K562 (cell line): ENCODE measurements around the gene DCAF16. TPM values are rescaled to one million over a fixed set of nuclear protein-coding genes. Genes with fewer than 3 reads are reported as not detected.

Source experiments
- ATAC-seq: fragments of 200-7000 bp; cut with Tn5 transposase; 3 replicates; pipeline ENCODE4 v1.9.1; 2020; ENCODE audit warnings: moderate library complexity
- BruUV-seq: library from RNA; stranded (reverse); fragments of 400-500 nt; replicated peaks from 2 replicates; lab custom pipeline; 2021; lab: Mats Ljungman, UMichigan
- CTCF ChIA-PET: fragments of 300-600 bp; formaldehyde crosslinking; extraction: SDS; loops from one replicate; lab custom pipeline; 2021; ENCODE audit warnings: low intra/inter-chr PET ratio; lab: Yijun Ruan, JAX
- POLR2A ChIA-PET: fragments of 300-600, 350-650 bp; sonication (Branson Sonifier 250); formaldehyde crosslinking; extraction: SDS; loops from one replicate; lab custom pipeline; 2021; ENCODE audit warnings: antibody characterized with exemption, inconsistent platforms; lab: Yijun Ruan, JAX
- DNase-seq, 4 experiments: peaks; one replicate each; pipeline versions ENCODE4 v3.0.0 to v3.0.0-alpha.2; 2011 to 2018; ENCODE audit warnings: low spot score in 3 of 4, mixed read lengths in 3 of 4; ENCODE audit errors: extremely low read depth in 1 of 4
- FAIRE-seq: peaks from 2 replicates; lab custom pipeline; 2011; peaks lifted over from hg19 to GRCh38; lab: Jason Lieb, UNC
- H2AFZ ChIP-seq: 2 replicates; pipeline ENCODE4 v1.6.0; 2011; ENCODE audit warnings: low read depth, low read length, control low read depth, inconsistent platforms
- H3K27ac ChIP-seq: fragments of 200-600 bp; 3 replicates; pipeline ENCODE4 v1.8.0; 2011; ENCODE audit warnings: low read depth, mild to moderate bottlenecking, control low read depth, inconsistent platforms, low read length, moderate library complexity, mixed read lengths; ENCODE audit errors: extremely low read depth
- H3K27me3 ChIP-seq, 2 experiments: fragments of 300-600 bp in 1 of 2; 2 replicates in 1 of 2; 3 replicates in 1 of 2; pipeline versions ENCODE4 v1.6.0 to v1.8.0; 2011; ENCODE audit warnings: inconsistent platforms in 2 of 2, low read length in 2 of 2, mild to moderate bottlenecking in 1 of 2, mixed read lengths in 1 of 2, moderate library complexity in 1 of 2; ENCODE audit not compliant: control insufficient read depth in 2 of 2, insufficient read depth in 2 of 2
- H3K36me3 ChIP-seq: fragments of 300-600 bp; 3 replicates; pipeline ENCODE4 v1.8.0; 2011; ENCODE audit warnings: mild to moderate bottlenecking, low read length, inconsistent platforms; ENCODE audit not compliant: control insufficient read depth, insufficient read depth
- H3K4me1 ChIP-seq, 2 experiments: fragments of 200-600 bp in 1 of 2; replicated peaks in 1 of 2; 2 replicates in 1 of 2; 3 replicates in 1 of 2; pipeline versions ENCODE4 v1.5.1 to v1.8.0; 2011; ENCODE audit warnings: inconsistent platforms in 2 of 2, low read length in 2 of 2, mild to moderate bottlenecking in 1 of 2, mixed read lengths in 1 of 2, moderate library complexity in 1 of 2; ENCODE audit not compliant: control insufficient read depth in 2 of 2, insufficient read depth in 2 of 2
- H3K4me2 ChIP-seq: 2 replicates; pipeline ENCODE4 v1.6.1; 2011; ENCODE audit warnings: low read length, control low read depth, inconsistent platforms, mixed read lengths; ENCODE audit not compliant: insufficient read depth
- H3K4me3 ChIP-seq: fragments of 200-600 bp; sonication (generic), shearing (Covaris generic); 2 replicates; pipeline ENCODE4 v1.5.1; 2016; ENCODE audit warnings: control low read depth, inconsistent platforms
- H3K79me2 ChIP-seq: fragments of 200-600 bp; 3 replicates; pipeline ENCODE4 v1.8.0; 2011; ENCODE audit warnings: low read length, inconsistent platforms; ENCODE audit not compliant: control insufficient read depth, insufficient read depth
- H3K9ac ChIP-seq, 2 experiments: 2 replicates each; pipeline versions ENCODE4 v1.6.0 to v1.6.1; 2011; ENCODE audit warnings: low read depth in 2 of 2, low read length in 2 of 2, control low read depth in 1 of 2, inconsistent platforms in 1 of 2, mild to moderate bottlenecking in 1 of 2, mixed read lengths in 1 of 2; ENCODE audit not compliant: insufficient read depth in 1 of 2
- H3K9me1 ChIP-seq: one replicate; pipeline ENCODE4 v1.6.0; 2011; ENCODE audit warnings: inconsistent platforms, mild to moderate bottlenecking, low read length, moderate library complexity; ENCODE audit not compliant: control insufficient read depth, insufficient read depth
- H3K9me3 ChIP-seq: replicated peaks from 2 replicates; pipeline ENCODE4 v1.5.1; 2011; ENCODE audit warnings: low read depth, low read length, inconsistent platforms; ENCODE audit not compliant: control insufficient read depth, insufficient read depth
- H4K20me1 ChIP-seq: replicated peaks from 2 replicates; pipeline ENCODE4 v1.6.1; 2011; ENCODE audit warnings: low read length, inconsistent platforms, mixed read lengths; ENCODE audit not compliant: control insufficient read depth, insufficient read depth
- ELK3 ChIP-seq: fragments of 450-650 bp; formaldehyde crosslinking; IDR thresholded peaks from 2 replicates; pipeline ENCODE4 v1.4.0; 2020; ENCODE audit warnings: mild to moderate bottlenecking
- GATAD2A ChIP-seq: fragments of 450-650 bp; IDR thresholded peaks from 2 replicates; pipeline ENCODE4 v1.6.1; 2017
- MCM3 ChIP-seq: fragments of 450-650 bp; IDR thresholded peaks from 2 replicates; pipeline ENCODE4 v1.6.1; 2016
- MYC ChIP-seq, 2 experiments: fragments of 250-450 bp in 1 of 2; sonication (Bioruptor Pico) in 1 of 2; IDR thresholded peaks; 2 replicates each; pipeline versions ENCODE4 v1.5.1 to v1.6.1; 2012 to 2021; ENCODE audit warnings: low read depth in 2 of 2, borderline replicate concordance in 1 of 2, improper control_type of control experiment in 1 of 2, low read length in 1 of 2, mild to moderate bottlenecking in 1 of 2, moderate library complexity in 1 of 2
- NFYB ChIP-seq: IDR thresholded peaks from 2 replicates; pipeline ENCODE4 v1.6.1; 2011; ENCODE audit warnings: mild to moderate bottlenecking, moderate library complexity; ENCODE audit not compliant: insufficient read length; ENCODE audit errors: extremely low read depth
- RAD21 ChIP-seq, 2 experiments: fragments of 250-450 bp in 1 of 2; fragments of 450-650 bp in 1 of 2; sonication (Bioruptor Pico) in 1 of 2; formaldehyde crosslinking in 1 of 2; IDR thresholded peaks in 1 of 2; conservative IDR thresholded peaks in 1 of 2; 2 replicates each; pipeline versions ENCODE4 v1.4.0 to v1.8.0; 2020 to 2022; ENCODE audit warnings: mild to moderate bottlenecking in 2 of 2, moderate library complexity in 1 of 2
- RBM22 ChIP-seq: fragments of 200-400 bp; formaldehyde crosslinking; IDR thresholded peaks from 2 replicates; pipeline ENCODE4 v1.6.1; 2018; ENCODE audit warnings: low read length, low read depth; ENCODE audit not compliant: poor library complexity, severe bottlenecking
- RHOXF2B ChIP-seq: fragments of 250-450 bp; sonication (Bioruptor Pico); conservative IDR thresholded peaks from 2 replicates; pipeline ENCODE4 v1.5.1; 2021
- SOX6 ChIP-seq: fragments of 450-650 bp; IDR thresholded peaks from 2 replicates; pipeline ENCODE4 v1.6.1; 2014; ENCODE audit warnings: mild to moderate bottlenecking
- SRSF3 ChIP-seq: fragments of 200-400 bp; formaldehyde crosslinking; IDR thresholded peaks from 2 replicates; pipeline ENCODE4 v1.6.1; 2016; ENCODE audit warnings: mild to moderate bottlenecking, low read length, moderate library complexity; ENCODE audit not compliant: insufficient read depth
- ZNF354B ChIP-seq: fragments of 250-450 bp; sonication (Bioruptor Pico); IDR thresholded peaks from 2 replicates; pipeline ENCODE4 v1.4.0; 2020
- ZNF717 ChIP-seq: fragments of 250-450 bp; sonication (Bioruptor Pico); IDR thresholded peaks from 2 replicates; pipeline ENCODE4 v1.5.0; 2021
- ZNF77 ChIP-seq: fragments of 250-450 bp; sonication (Bioruptor Pico); IDR thresholded peaks from 2 replicates; pipeline ENCODE4 v1.5.0; 2020
- WGBS: fragments of 100-300 bp; shearing (Covaris generic); methylation state at CpG from one replicate; pipeline ENCODE4 v1.1.6; 2016; ENCODE audit warnings: low coverage, mixed read lengths; ENCODE audit not compliant: insufficient coverage; ENCODE audit errors: missing lambda C conversion rate; 5-methylcytosine and 5-hydroxymethylcytosine counted together
- in situ Hi-C: fragments of 300-500 bp; cut with MboI; formaldehyde crosslinking; loops from 4 replicates; pipeline ENCODE4 v1.15.0; 2018; ENCODE audit warnings: inconsistent platforms, mixed read lengths
- intact Hi-C: fragments of 100-400 bp; cut with micrococcal nuclease; formaldehyde crosslinking; loops from 2 replicates; pipeline ENCODE4 v1.14.2; 2022
- polyA plus RNA-seq, 8 experiments: library from polyadenylated mRNA; depleted of rRNA in 4 of 8; stranded (reverse) in 5 of 8; unstranded in 3 of 8; fragments of >200 nt; fragmentation: Nextera tagmentation in 2 of 8; fragmentation: Illumina TruSeq in 1 of 8; extraction: Ambion mirVana in 2 of 8; extraction: Trizol in 1 of 8; gene quantifications; 2 replicates each; pipeline versions ENCODE4 v1.2.1 to v1.2.3, GENCODE V29; 2011 to 2014; ENCODE audit warnings: inconsistent platforms in 1 of 8, missing spikeins in 1 of 8
- total RNA-seq, 7 experiments: library from RNA; depleted of rRNA in 6 of 7; stranded (reverse); fragments of >200 nt in 6 of 7; fragmentation: Illumina TruSeq in 2 of 7; extraction: Trizol in 2 of 7; gene quantifications; 2 replicates each; pipeline versions ENCODE4 v1.2.1 to v1.2.3, GENCODE V29; 2011 to 2021; ENCODE audit warnings: low replicate concordance in 1 of 7

The DCAF16 gene
- total and polyA plus RNA-seq, 9 of the 15 experiments (the other 6 are each of a cell fraction or from before 2014, with no cell fraction given): 20.5 to 82.8 (median 67.8) TPM

- no peak for ATAC-seq
These were observed 29.9 kb downstream of the DCAF16 start for GRCh38 chr4:17780501-17781299.

More at GRCh38 chr4:17780501-17781299, 29.9 kb downstream of the DCAF16 start:
- Histone ChIP-seq H4K20me1 (no peaks in the 10 kb centered on the region), H3K9ac (no peak overlapping the region), H3K27me3 (peaks cover 13 to 30% of the 10 kb centered on the region in 2 experiments; a peak in 4 of 5 replicates), H3K79me2 (no peaks in the 10 kb centered on the region), H3K4me1 (peaks cover 0 to 12% of the 10 kb centered on the region in 2 experiments; a peak in 1 of 5 replicates), H3K4me2 (no peak overlapping the region), H3K27ac (no peak overlapping the region), H3K4me3 (no peak overlapping the region), H3K9me3 (no peaks in the 10 kb centered on the region), H3K9me1 (no peaks in the 10 kb centered on the region), H3K36me3 (no peaks in the 10 kb centered on the region), H2AFZ (no peak overlapping the region)
- TF ChIP-seq GATAD2A (no peak), SRSF3 (no peak), ELK3 (no peak), SOX6 (no peak), RAD21 (CRISPR knock-in tag; conservative IDR thresholded peaks at IDR 0.05 in 1 of 2, IDR thresholded peaks at IDR 0.05 in 1 of 2) (no peak), ZNF354B (CRISPR knock-in tag) (no peak), RBM22 (no peak), MYC (IDR thresholded peaks at IDR 0.05; ENCODE audit: low read depth, low read length) (no peak), MYC (CRISPR knock-in tag; IDR thresholded peaks at IDR 0.05; ENCODE audit: borderline replicate concordance, low read depth) (no peak), MCM3 (no peak), NFYB (no peak), ZNF77 (CRISPR knock-in tag) (no peak), RHOXF2B (CRISPR knock-in tag) (no peak), ZNF717 (no peak)
- CTCF ChIA-PET: no interaction called here
- intact Hi-C loops: no loop called here
- in situ Hi-C loops: no loop called here
- POLR2A ChIA-PET: no interaction called here
- DNase-seq (no peak), FAIRE-seq (no peak)
- 9% methylated on average over 31 of the region's 31 CpGs for WGBS
- no TSS peak for BruUV-seq
